ENCODE data around the gene KANSL3.
"Not testable (repeated sequence)": the region's sequence is repeated elsewhere in the genome, so short reads cannot be mapped to it uniquely, and the experiment has no call there.

KANSL3 gene

GRCh38 chr2:96558485-96558884 is 79.6 kb downstream of the KANSL3 start:
- peak overlapping the region; percentile 23 for H3K27ac Mint-ChIP-seq
- H3K4me3 Mint-ChIP-seq = no peak overlapping the region
- peaks cover 16% of the 10 kb centered on the region for H3K4me1 Mint-ChIP-seq
- H3K36me3 Mint-ChIP-seq = no peaks in the 10 kb centered on the region
- no peaks in the 10 kb centered on the region for H3K27me3 Mint-ChIP-seq
- no peaks in the 10 kb centered on the region for H3K9me3 Mint-ChIP-seq

GRCh38 chr2:96558061-96558460 is 80.1 kb downstream of the KANSL3 start:
- Mint-ChIP-seq H3K4me3 (no peak overlapping the region), H3K4me1 (peaks cover 20% of the 10 kb centered on the region), H3K27me3 (no peaks in the 10 kb centered on the region), H3K9me3 (no peaks in the 10 kb centered on the region), H3K36me3 (no peaks in the 10 kb centered on the region), H3K27ac (peak overlapping the region; percentile 23)

GRCh38 chr2:96557421-96557820 is 80.7 kb downstream of the KANSL3 start:
- peaks cover 24% of the 10 kb centered on the region for H3K4me1 Mint-ChIP-seq
- not testable (repeated sequence) for H3K27me3 Mint-ChIP-seq, H3K9me3 Mint-ChIP-seq, H3K4me3 Mint-ChIP-seq, H3K36me3 Mint-ChIP-seq, H3K27ac Mint-ChIP-seq

GRCh38 chr2:96556441-96557330 is 81.4 kb downstream of the KANSL3 start:
- no peaks in the 10 kb centered on the region for H3K36me3 Mint-ChIP-seq
- H3K27ac Mint-ChIP-seq = no peak overlapping the region
- H3K4me1 Mint-ChIP-seq = peaks cover 24% of the 10 kb centered on the region
- no peaks in the 10 kb centered on the region for H3K27me3 Mint-ChIP-seq
- H3K9me3 Mint-ChIP-seq = no peaks in the 10 kb centered on the region
- no peak overlapping the region for H3K4me3 Mint-ChIP-seq

GRCh38 chr2:96555146-96555610 is 82.9 kb downstream of the KANSL3 start:
- H3K27ac Mint-ChIP-seq = peak overlapping the region; percentile 12
- H3K4me1 Mint-ChIP-seq = peaks cover 24% of the 10 kb centered on the region
- H3K27me3 Mint-ChIP-seq = no peaks in the 10 kb centered on the region
- H3K9me3 Mint-ChIP-seq = no peaks in the 10 kb centered on the region
- H3K36me3 Mint-ChIP-seq = no peaks in the 10 kb centered on the region
- no peak overlapping the region for H3K4me3 Mint-ChIP-seq

- H3K27ac Mint-ChIP-seq = peak overlapping the region; percentile 12
- no peaks in the 10 kb centered on the region for H3K27me3 Mint-ChIP-seq
- H3K36me3 Mint-ChIP-seq = no peaks in the 10 kb centered on the region
- H3K4me1 Mint-ChIP-seq = peaks cover 24% of the 10 kb centered on the region
- H3K9me3 Mint-ChIP-seq = no peaks in the 10 kb centered on the region
- H3K4me3 Mint-ChIP-seq = no peak overlapping the region
Measured at GRCh38 chr2:96554293-96555145, 83.6 kb downstream of the KANSL3 start.

GRCh38 chr2:96553957-96554292 is 84.2 kb downstream of the KANSL3 start:
- not testable (repeated sequence) for H3K27me3 Mint-ChIP-seq, H3K9me3 Mint-ChIP-seq, H3K27ac Mint-ChIP-seq, H3K36me3 Mint-ChIP-seq
- Mint-ChIP-seq H3K4me3 (peak overlapping the region; percentile 15), H3K4me1 (peaks cover 24% of the 10 kb centered on the region)

GRCh38 chr2:96553176-96553956 is 84.7 kb downstream of the KANSL3 start:
- no peaks in the 10 kb centered on the region for H3K9me3 Mint-ChIP-seq
- H3K27me3 Mint-ChIP-seq = no peaks in the 10 kb centered on the region
- H3K4me1 Mint-ChIP-seq = peaks cover 24% of the 10 kb centered on the region
- H3K4me3 Mint-ChIP-seq = peak overlapping the region; percentile 26
- no peaks in the 10 kb centered on the region for H3K36me3 Mint-ChIP-seq
- no peak overlapping the region for H3K27ac Mint-ChIP-seq

GRCh38 chr2:96552315-96553175 is 85.6 kb downstream of the KANSL3 start:
- Mint-ChIP-seq H3K9me3 (no peaks in the 10 kb centered on the region), H3K27me3 (no peaks in the 10 kb centered on the region), H3K4me3 (no peak overlapping the region), H3K27ac (peak overlapping the region; percentile 62), H3K4me1 (peaks cover 27% of the 10 kb centered on the region), H3K36me3 (no peaks in the 10 kb centered on the region)

GRCh38 chr2:96551605-96552314 is 86.4 kb downstream of the KANSL3 start:
- Mint-ChIP-seq H3K9me3 (no peaks in the 10 kb centered on the region), H3K36me3 (no peaks in the 10 kb centered on the region), H3K27ac (peak overlapping the region; percentile 62), H3K27me3 (no peaks in the 10 kb centered on the region), H3K4me3 (no peak overlapping the region), H3K4me1 (peaks cover 27% of the 10 kb centered on the region)

GRCh38 chr2:96550787-96551604 is 87.1 kb downstream of the KANSL3 start:
- Mint-ChIP-seq H3K27me3 (no peaks in the 10 kb centered on the region), H3K27ac (no peak overlapping the region), H3K9me3 (no peaks in the 10 kb centered on the region), H3K4me3 (no peak overlapping the region), H3K4me1 (peaks cover 30% of the 10 kb centered on the region), H3K36me3 (peaks cover 2% of the 10 kb centered on the region)

GRCh38 chr2:96549967-96550786 is 87.9 kb downstream of the KANSL3 start:
- H3K4me3 Mint-ChIP-seq = no peak overlapping the region
- H3K4me1 Mint-ChIP-seq = peaks cover 38% of the 10 kb centered on the region
- H3K36me3 Mint-ChIP-seq = peaks cover 2% of the 10 kb centered on the region
- no peak overlapping the region for H3K27ac Mint-ChIP-seq
- H3K9me3 Mint-ChIP-seq = no peaks in the 10 kb centered on the region
- H3K27me3 Mint-ChIP-seq = no peaks in the 10 kb centered on the region

GRCh38 chr2:96549466-96549785 is 88.7 kb downstream of the KANSL3 start:
- Mint-ChIP-seq H3K27ac (no peak overlapping the region), H3K9me3 (no peaks in the 10 kb centered on the region), H3K4me1 (peaks cover 44% of the 10 kb centered on the region), H3K4me3 (no peak overlapping the region), H3K27me3 (no peaks in the 10 kb centered on the region), H3K36me3 (peaks cover 2% of the 10 kb centered on the region)

All from activated naive CD4-positive, alpha-beta T cell treated with anti-CD3 and anti-CD28 coated beads, Interleukin-2, amount 50 U/mL, for 24 hours (primary cell).